Measurements from ENCODE around the gene CAVIN2. TPM values are rescaled to one million over a fixed set of nuclear protein-coding genes. Genes with fewer than 3 reads are reported as not detected.

The CAVIN2 gene
- under 1 TPM; 0.14 to 0.16 TPM for total RNA-seq
- polyA plus RNA-seq (2013, experiment 1 of 2) = 0.94 TPM
- 4.4 TPM for polyA plus RNA-seq (2013, experiment 2 of 2)
- 0 to 9.2 (median 0.70) reads per million in 172 experiments for total RNA-seq

GRCh38 chr2:191846515-191847476 is at the start of gene CAVIN2:
Gene CAVIN2, minus strand, starts transcription at chr2:191847088. Its CDS starts 163 bp downstream, at chr2:191846925.
- H3K9me3 ChIP-seq (ENCODE audit: control insufficient read depth in 1 of 2, insufficient read depth in 1 of 2, low read length in 2 of 2) = no peaks in the 10 kb centered on the region
- no peak within 1 kb of the TSS for H3K27ac ChIP-seq (ENCODE audit: low read depth in 1 of 2, low read length in 2 of 2)
- ChIA-PET POLR2A (no interaction called here), CTCF (no interaction called here)
- intact Hi-C loops (cut with DNase I, micrococcal nuclease) = no loop called here
- TF ChIP-seq CTCF (IDR thresholded peaks at IDR 0.05) = no peak
- peaks cover 11% of the 10 kb centered on the region for H3K4me1 Mint-ChIP-seq (ENCODE audit: low read depth)
- no peak within 1 kb of the TSS for H3K4me3 Mint-ChIP-seq
- H3K27ac Mint-ChIP-seq = no peak within 1 kb of the TSS
- peak within 1 kb of the TSS; percentile 8 for H3K4me3 ChIP-seq (ENCODE audit: low read length)
- H3K4me1 ChIP-seq (ENCODE audit: insufficient read depth, low read length) = peaks cover 6% of the 10 kb centered on the region
- peaks cover 17 to 25% of the 10 kb centered on the region in 2 experiments for H3K27me3 ChIP-seq (ENCODE audit: control insufficient read depth in 1 of 2, insufficient read depth in 2 of 2, low read length in 2 of 2)
- H3K36me3 Mint-ChIP-seq (ENCODE audit: low read depth) = no peaks in the 10 kb centered on the region
- ATAC-seq (ENCODE audit: poor library complexity) (no peak), DNase-seq (peak in 3 of 14 experiments; percentile 1 to 10 (median 9))
- no peaks in the 10 kb centered on the region for H3K36me3 ChIP-seq (ENCODE audit: insufficient read depth, low read length)
- no peaks in the 10 kb centered on the region for H3K9me3 Mint-ChIP-seq
- H3K27me3 Mint-ChIP-seq = peaks cover 66% of the 10 kb centered on the region

- H3K27me3 ChIP-seq (ENCODE audit: control insufficient read depth in 1 of 2, insufficient read depth in 2 of 2, low read length in 2 of 2) = peaks cover 0 to 5% of the 10 kb centered on the region in 2 experiments
- no peaks in the 10 kb centered on the region for H3K4me1 ChIP-seq (ENCODE audit: insufficient read depth, low read length)
- CTCF ChIA-PET = no interaction called here
- intact Hi-C loops (cut with DNase I, micrococcal nuclease) = no loop called here
- POLR2A ChIA-PET = no interaction called here
- H3K27ac ChIP-seq (ENCODE audit: low read depth in 1 of 2, low read length in 2 of 2) = no peak overlapping the region
- no peaks in the 10 kb centered on the region for H3K9me3 ChIP-seq (ENCODE audit: control insufficient read depth in 1 of 2, insufficient read depth in 1 of 2, low read length in 2 of 2)
- H3K36me3 ChIP-seq (ENCODE audit: insufficient read depth, low read length) = no peaks in the 10 kb centered on the region
- no peaks in the 10 kb centered on the region for H3K36me3 Mint-ChIP-seq (ENCODE audit: low read depth)
- no peak overlapping the region for H3K27ac Mint-ChIP-seq
- ATAC-seq (ENCODE audit: poor library complexity) (no peak), DNase-seq (no peak)
- no peak for TF ChIP-seq CTCF (IDR thresholded peaks at IDR 0.05)
- no peaks in the 10 kb centered on the region for H3K4me1 Mint-ChIP-seq (ENCODE audit: low read depth)
- no peak overlapping the region for H3K4me3 ChIP-seq (ENCODE audit: low read length)
- no peaks in the 10 kb centered on the region for H3K9me3 Mint-ChIP-seq
- peaks cover 10% of the 10 kb centered on the region for H3K27me3 Mint-ChIP-seq
- H3K4me3 Mint-ChIP-seq = no peak overlapping the region
Observed at GRCh38 chr2:191895743-191896142, 48.9 kb upstream of the CAVIN2 start.

- TF ChIP-seq CTCF (IDR thresholded peaks at IDR 0.05) = no peak
- Histone ChIP-seq H3K36me3 (ENCODE audit: insufficient read depth, low read length) (no peaks in the 10 kb centered on the region), H3K4me1 (ENCODE audit: insufficient read depth, low read length) (no peaks in the 10 kb centered on the region), H3K4me3 (ENCODE audit: low read length) (no peak overlapping the region), H3K27ac (ENCODE audit: low read depth in 1 of 2, low read length in 2 of 2) (no peak overlapping the region), H3K27me3 (ENCODE audit: control insufficient read depth in 1 of 2, insufficient read depth in 2 of 2, low read length in 2 of 2) (peaks cover 0 to 5% of the 10 kb centered on the region in 2 experiments), H3K9me3 (ENCODE audit: control insufficient read depth in 1 of 2, insufficient read depth in 1 of 2, low read length in 2 of 2) (no peaks in the 10 kb centered on the region)
- H3K27ac Mint-ChIP-seq = no peak overlapping the region
- ATAC-seq (ENCODE audit: poor library complexity) (no peak), DNase-seq (no peak)
- ChIA-PET POLR2A (no interaction called here), CTCF (no interaction called here)
- H3K9me3 Mint-ChIP-seq = no peaks in the 10 kb centered on the region
- H3K27me3 Mint-ChIP-seq = peaks cover 10% of the 10 kb centered on the region
- no peaks in the 10 kb centered on the region for H3K4me1 Mint-ChIP-seq (ENCODE audit: low read depth)
- no peaks in the 10 kb centered on the region for H3K36me3 Mint-ChIP-seq (ENCODE audit: low read depth)
- intact Hi-C loops (cut with DNase I, micrococcal nuclease) = no loop called here
- no peak overlapping the region for H3K4me3 Mint-ChIP-seq
Observed at GRCh38 chr2:191895195-191895594, 48.3 kb upstream of the CAVIN2 start.
